ENCODE data around the gene CTRB1. TPM values are rescaled to one million over a fixed set of nuclear protein-coding genes. Genes with fewer than 3 reads are reported as not detected.
"Not testable (repeated sequence)": the region's sequence is repeated elsewhere in the genome, so short reads cannot be mapped to it uniquely, and the experiment has no call there.

Gene CTRB1
- total RNA-seq, 2 donors from 2014 or later: 4.0 TPM; not detected in 1

DNA sequence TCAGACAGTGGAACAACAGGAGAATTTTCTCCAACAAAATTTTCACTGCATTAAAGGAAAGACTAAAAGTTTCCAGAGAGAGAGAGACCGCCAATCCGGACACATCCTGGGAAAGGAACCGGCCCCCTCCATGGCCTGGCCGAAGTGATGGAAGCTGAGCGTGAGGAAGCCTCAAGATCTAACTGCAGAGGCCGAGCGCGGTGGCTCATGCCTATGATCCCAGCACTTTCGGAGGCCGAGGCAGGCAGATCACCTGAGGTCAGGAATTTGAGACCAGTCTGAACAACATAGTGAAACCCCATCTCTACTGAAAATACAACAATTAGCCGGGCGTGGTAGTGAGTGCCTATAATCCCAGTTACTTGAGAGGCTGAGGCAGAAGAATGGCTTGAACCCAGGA is 15.7 kb upstream of the CTRB1 start:
- intact Hi-C loops (cut with DNase I): no loop called here
- peak; percentile 61 for DNase-seq (ENCODE audit: low spot score)

DNA sequence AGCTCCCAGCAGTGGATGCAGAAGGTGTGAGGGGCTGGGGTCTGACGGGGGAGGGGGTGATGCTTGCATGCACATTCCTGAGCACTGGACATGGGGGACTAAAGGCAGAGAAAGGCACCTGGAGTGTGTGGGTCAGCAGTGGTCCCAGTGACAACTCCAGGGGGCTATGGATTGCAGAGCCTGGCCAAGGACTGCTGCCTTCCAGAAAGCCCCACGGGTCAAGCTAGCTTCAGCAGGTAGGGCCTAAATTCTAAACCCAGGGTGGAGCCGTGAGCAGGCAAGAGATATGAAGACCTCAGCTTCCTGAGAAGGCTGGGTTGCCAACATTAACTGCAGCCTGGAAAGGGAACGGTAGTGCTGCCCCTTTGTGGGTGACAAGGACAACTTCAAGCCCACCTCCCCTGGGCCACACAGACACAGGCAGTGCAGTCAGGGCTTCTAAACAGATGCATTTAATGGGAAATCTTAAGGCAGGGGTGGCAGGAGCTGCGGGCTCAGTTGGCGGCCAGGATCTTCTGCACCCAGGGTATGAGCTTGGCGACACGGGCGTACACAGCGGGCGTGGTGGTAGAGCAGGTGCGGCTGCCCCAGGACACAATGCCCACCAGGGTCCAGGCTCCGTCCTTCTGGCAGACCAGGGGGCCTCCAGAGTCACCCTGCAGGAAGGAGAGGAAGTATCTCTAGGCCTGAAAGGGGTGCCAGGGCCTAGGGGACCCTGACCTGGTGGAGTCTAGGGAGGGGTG is 14.9 kb upstream of the CTRB1 start:
- intact Hi-C loops (cut with DNase I): no loop called here
- DNase-seq (ENCODE audit: low spot score): peak; percentile 28

GRCh38 chr16:75204410-75204758 is 14.4 kb upstream of the CTRB1 start:
- DNase-seq (ENCODE audit: low spot score): peak; percentile 58
- intact Hi-C loops (cut with DNase I): no loop called here

DNA sequence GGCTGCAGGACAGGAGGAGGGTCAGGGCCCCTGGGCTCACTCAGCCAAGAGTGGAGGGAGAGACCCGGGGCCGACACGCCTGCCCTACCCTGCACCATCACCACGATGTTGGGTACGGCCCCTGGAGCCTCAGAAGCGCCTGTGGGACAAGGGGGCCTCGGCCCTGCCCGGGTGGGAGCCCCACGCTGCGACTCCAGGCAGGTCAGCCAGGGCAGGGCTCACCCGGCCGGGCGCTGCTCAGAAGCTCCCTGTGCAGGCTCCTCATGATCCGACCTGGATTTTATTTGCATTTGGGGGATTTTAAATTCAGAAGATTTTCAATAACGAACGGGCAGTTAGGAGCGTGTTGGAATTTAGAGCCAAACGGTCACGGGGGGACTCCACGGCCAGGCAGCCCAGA is 13.9 kb upstream of the CTRB1 start:
- intact Hi-C loops (cut with DNase I); DNase-seq (ENCODE audit: low spot score): not testable (repeated sequence)

DNA sequence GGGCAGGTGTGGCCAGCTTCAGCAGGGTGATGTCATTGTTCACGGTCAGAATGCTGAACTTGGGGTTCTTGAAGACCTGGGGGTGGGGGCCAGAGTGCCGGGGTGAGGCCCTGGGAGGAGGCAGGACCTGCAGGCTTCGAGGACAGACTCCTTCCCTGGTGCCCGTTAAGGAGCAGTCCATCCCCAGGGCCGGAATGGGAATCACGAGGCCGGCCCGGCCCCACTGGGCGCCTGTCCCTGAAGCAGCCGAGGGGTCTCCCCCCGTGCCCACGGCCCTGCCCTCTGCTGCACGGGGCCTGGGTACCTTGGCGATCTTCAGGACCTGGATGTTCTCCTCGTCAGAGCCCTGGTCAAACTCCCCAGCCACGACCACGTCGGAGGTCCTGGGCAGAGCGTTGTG is 13.3 kb upstream of the CTRB1 start:
- intact Hi-C loops (cut with DNase I): not testable (repeated sequence)

DNA sequence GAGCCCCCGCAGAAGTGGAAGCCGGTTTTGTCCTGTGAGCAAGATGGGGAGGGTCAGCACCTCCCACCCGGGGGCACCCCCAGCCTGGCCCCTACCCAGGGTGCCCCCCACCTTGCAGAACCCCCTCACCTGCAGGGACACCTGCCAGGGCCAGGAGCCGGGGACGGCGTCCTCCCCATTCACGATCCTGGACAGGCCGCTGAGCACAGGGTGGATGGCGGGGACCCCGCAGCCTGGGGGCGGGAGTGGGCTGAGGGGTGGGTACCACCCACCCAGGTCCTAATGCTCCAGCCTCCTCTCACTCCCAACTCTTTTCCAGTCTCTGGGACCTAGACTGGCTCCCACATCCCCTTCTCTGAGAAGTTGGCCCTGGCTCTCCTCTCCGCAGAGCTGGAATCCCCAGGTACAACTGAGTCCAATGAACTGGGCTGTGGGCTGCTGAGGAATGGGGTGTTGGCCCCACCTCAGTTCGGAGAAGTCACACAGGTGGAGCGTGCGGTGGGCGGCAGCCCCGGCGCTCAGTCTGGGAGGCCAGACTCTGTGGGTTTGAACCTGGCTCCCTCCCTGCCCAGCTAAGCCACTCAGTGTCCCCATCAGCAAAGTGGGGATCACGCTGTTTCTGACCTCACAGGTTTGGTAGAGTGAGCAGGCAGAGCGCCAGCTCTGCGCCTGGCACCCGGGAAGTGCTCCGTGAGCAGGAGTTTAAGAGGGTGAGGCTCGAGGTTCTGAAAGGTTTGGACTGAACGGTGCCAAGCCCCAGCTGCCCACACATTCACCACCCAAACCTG is 12.6 kb upstream of the CTRB1 start:
- intact Hi-C loops (cut with DNase I): loop anchor here (1.0 to 2.0 kb wide), 2 partner anchors 18 to 19 kb away; no protein-coding TSS in a partner anchor
- peak; percentile 62 for DNase-seq (ENCODE audit: low spot score)

More for the DNA sequence above, 13.3 kb upstream of the CTRB1 start:
- peak; percentile 45 for DNase-seq (ENCODE audit: low spot score)

- intact Hi-C loops (cut with DNase I): loop anchor here (1.0 to 2.0 kb wide), 2 partner anchors 17 to 18 kb away; no protein-coding TSS in a partner anchor
- DNase-seq (ENCODE audit: low spot score): peak; percentile 64
Measured at GRCh38 chr16:75206749-75207451, 11.9 kb upstream of the CTRB1 start, which contains the start of gene CTRB2. TSS of gene CTRB2 (minus strand) at chr16:75207161. CDS start at chr16:75207141, 20 bp downstream.

DNA sequence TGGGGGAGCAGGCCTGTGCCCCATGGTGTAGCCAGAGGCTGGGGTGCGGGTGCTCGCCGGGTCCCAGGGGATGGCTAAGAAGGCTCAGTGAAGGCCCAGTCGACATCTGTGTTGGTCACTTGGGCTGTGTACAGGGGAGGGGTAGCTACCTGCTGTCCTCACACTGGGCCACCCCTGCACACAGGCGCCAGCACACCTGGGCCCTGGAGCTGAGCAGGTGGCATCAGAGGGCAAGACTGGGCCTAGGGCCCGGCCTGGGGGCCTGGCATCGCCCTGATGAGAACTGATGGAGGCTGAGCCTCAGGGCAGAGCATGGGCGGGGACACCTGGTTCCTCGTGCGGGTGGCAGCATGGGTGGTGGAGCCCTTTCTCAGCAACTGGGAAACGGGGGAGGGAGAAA is 11.0 kb upstream of the CTRB1 start:
- intact Hi-C loops (cut with DNase I): loop anchor here in 1 of 2 donors (2.0 kb wide), 1 partner anchor 17 kb away; no protein-coding TSS in a partner anchor

GRCh38 chr16:75208242-75208825 is 10.5 kb upstream of the CTRB1 start:
- intact Hi-C loops (cut with DNase I): no loop called here
- DNase-seq (ENCODE audit: low spot score): no peak

More for the DNA sequence above, 11.0 kb upstream of the CTRB1 start:
- no peak for DNase-seq (ENCODE audit: low spot score)

DNA sequence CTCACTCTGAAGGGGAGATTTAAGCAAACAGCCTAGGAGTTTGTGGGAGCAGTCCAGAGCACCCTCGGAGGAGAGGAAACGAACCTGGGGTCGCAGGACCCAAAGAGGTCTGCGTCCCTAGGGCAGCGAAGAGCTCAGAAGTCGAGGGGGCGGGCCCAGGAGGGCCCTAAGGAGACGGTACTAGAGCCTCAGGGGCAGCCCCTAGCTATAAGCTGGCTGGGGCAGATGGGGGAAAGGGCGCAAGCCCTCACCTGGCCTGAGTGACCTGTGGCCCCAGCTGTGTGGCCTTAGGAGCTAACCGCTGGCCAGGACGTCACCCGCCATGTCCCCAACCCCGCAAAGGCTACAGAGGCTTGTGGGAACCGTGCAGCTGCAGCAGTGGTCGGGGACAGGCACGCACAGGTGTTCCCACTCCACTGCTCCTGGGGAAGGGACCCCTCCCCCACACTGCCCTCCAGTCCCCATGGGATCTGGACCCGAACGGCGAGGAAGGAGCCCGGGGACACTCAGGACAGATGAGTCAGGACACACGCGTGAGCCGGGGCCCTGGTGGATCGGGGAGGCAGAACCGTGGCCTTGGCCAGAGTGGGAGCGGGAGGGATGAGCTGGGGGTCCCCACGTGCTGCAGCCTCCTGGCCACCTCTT is 9.8 kb upstream of the CTRB1 start:
- intact Hi-C loops (cut with DNase I): no loop called here
- no peak for DNase-seq (ENCODE audit: low spot score)

DNA sequence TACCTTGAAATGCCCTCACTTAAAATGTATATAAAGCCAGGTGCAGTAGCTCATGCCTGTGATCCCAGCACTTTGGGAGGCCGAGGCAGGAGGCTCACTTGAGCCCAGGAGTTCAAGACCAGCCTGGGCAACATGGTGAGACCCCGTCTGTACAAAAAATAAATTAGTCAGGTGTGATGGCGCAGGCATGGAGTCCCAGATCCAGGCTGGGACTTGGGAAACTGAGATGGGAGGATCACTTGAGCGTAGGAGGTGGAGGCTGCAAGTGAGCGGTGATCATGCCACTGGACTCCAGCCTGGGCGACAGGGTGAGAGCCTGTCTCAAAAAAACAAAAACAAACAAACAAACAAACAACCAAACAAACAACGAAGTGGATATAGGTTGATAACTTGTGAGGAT is 9.3 kb upstream of the CTRB1 start:
- DNase-seq (ENCODE audit: low spot score); intact Hi-C loops (cut with DNase I): not testable (repeated sequence)

DNA sequence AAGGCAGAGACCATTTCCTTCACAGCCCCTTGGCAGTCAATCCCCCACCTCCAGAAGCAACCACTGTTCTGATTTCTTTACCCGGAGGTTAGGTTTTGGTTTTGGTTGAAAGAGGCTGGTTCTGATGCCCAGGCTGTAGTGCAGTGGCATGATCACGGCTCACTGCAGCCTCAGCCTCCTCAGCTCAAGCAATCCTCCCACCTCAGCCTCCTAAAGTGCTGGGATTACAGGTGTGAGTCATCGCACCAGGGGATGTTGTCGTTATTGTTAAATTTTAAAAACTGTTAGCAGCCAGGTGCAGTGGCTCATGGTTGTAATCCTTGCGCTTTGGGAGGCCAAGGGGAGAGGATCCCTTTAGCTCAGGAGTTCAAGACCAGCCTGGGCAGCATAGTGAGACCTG is 8.8 kb upstream of the CTRB1 start:
- no peak for DNase-seq (ENCODE audit: low spot score)
- intact Hi-C loops (cut with DNase I): no loop called here

GRCh38 chr16:75211286-75211685 is 7.5 kb upstream of the CTRB1 start:
- not testable (repeated sequence) for DNase-seq (ENCODE audit: low spot score)

DNA sequence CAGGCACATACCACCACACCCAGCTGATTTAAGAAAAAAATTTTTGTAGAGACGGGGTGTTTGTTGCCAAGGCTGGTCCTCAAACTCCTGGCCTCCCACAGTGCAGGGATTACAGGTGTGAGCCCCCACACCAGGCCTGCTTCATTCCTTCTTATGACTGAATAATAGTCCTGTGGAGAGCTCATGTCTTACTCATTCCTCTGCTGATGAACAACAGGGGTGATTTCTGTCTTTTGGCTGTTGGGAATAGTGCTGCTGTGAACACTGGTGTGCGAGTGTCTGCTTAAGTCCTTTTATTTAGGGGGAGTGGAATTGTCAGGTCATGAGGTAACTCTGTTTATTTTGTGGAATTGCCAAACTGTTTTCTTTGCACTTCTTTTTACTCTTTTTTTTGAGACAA is 2.7 kb upstream of the CTRB1 start:
- no peak for DNase-seq (ENCODE audit: low spot score)
- intact Hi-C loops (cut with DNase I): no loop called here

More at GRCh38 chr16:75211286-75211685, 7.5 kb upstream of the CTRB1 start:
- intact Hi-C loops (cut with DNase I): not testable (repeated sequence)

DNA sequence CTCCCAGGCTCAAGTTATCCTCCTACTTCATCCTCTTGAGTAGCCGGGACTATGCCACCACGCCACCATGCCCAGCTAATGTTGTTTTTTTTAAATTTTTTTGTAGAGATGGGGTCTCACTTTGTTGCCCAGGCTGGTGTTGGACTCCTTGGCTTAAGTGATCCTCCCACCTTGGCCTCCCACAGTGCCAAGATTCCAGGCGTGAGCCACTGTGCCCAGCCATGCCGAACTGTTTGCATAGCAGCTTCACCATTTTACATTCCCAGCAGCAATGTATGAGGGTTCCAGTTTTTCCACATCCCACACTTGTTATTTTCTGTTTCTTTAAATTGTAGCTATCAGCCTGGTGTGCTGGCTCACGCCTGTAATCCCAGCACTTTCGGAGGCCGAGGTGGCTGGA is 2.2 kb upstream of the CTRB1 start:
- DNase-seq (ENCODE audit: low spot score): no peak
- intact Hi-C loops (cut with DNase I): no loop called here

DNA sequence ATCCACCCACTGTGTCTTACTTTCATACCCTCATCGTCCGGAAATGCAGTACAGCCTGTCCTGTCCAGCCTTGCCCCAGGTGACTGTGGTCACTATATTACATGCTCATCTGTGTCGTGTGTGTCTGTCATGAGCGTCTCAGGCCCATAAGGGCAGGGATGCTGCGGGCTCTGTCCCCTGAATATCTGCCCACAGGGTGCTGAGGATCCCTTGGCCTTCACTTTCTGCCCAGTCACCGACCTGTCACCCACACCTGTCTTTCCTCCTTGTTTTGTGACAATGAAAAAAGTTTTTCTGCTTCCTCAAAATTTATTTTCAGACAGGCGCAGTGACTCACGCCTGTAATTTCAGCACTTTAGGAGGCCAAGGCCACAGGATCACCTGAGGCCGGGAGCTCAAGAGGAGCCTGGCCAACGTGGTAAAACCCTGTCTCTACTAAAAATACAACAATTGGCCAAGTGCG is 1.4 kb upstream of the CTRB1 start:
- intact Hi-C loops (cut with DNase I): no loop called here
- DNase-seq (ENCODE audit: low spot score): no peak

DNA sequence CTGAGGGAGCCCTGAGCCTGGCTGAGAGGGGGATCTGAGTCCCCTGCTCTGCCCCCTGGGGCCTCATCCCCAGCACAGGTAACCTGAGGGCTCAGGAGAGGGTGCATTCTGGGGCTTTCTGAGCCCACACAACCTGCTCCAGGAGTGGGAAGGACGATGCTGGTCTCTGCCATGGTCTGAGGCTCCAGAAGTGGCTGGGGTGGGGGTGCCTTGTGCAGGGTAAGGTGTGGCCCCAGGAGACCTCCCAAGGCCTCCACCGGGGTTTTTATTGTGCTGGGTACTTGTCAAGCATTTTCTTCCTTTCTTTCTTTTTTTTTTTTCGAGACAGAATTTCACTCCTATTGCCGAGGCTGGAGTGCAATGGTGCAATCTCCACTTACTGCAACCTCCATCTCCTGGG is 300 bp downstream of the CTRB1 start:
- intact Hi-C loops (cut with DNase I): no loop called here
- DNase-seq (ENCODE audit: low spot score): no peak

DNA sequence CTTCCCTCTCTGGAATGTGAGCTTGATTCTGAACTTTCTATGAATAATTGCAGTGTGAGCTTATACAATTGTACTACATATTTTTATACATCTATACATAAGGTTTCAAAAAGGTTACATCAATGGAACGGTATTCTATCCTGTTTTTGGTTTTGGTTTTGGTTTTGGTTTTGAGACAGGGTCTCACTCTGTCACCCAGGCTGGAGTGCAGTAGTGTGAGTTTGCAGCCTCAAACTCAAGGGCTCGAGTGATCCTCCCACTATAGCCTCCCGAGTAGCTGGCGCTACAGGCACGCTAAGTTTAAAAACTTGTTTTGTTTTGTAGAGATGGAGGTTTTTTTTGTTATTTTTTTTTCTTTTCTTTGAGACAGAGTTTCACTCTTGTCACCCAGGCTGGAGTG is 1.1 kb downstream of the CTRB1 start:
- intact Hi-C loops (cut with DNase I): loop anchor here in 1 of 2 donors (10.0 kb wide), 1 partner anchor 355 kb away; no protein-coding TSS in a partner anchor
- DNase-seq (ENCODE audit: low spot score): no peak

Data from posterior vena cava (tissue), 2 donors.